HUES64 (cell line): ENCODE measurements around the gene REG4.

Source experiments
- H3K27ac ChIP-seq: 2 replicates; pipeline ENCODE4 v1.7.0; 2013; ENCODE audit warnings: low read depth, low read length, inconsistent platforms
- H3K27me3 ChIP-seq: 2 replicates; pipeline ENCODE4 v1.6.1; 2013; ENCODE audit warnings: mild to moderate bottlenecking, low read length; ENCODE audit not compliant: insufficient read depth
- H3K36me3 ChIP-seq: 2 replicates; pipeline ENCODE4 v1.6.1; 2013; ENCODE audit warnings: mild to moderate bottlenecking, low read length; ENCODE audit not compliant: insufficient read depth
- H3K4me1 ChIP-seq: 2 replicates; pipeline ENCODE4 v1.6.1; 2013; ENCODE audit warnings: mild to moderate bottlenecking, low read length, moderate library complexity; ENCODE audit not compliant: insufficient read depth
- H3K4me3 ChIP-seq: 2 replicates; pipeline ENCODE4 v1.5.1; 2013; ENCODE audit warnings: mild to moderate bottlenecking, low read length, moderate library complexity
- H3K9ac ChIP-seq: 2 replicates; pipeline ENCODE4 v1.6.1; 2013; ENCODE audit warnings: mild to moderate bottlenecking, low read depth, low read length
- H3K9me3 ChIP-seq: 2 replicates; pipeline ENCODE4 v1.6.1; 2013; ENCODE audit warnings: low read depth, low read length; ENCODE audit not compliant: insufficient read depth
- WGBS: fragments of 150-250, 120-280 bp; methylation state at CpG from one replicate; pipeline ENCODE4 v1.1.7; 2013; ENCODE audit warnings: missing lambda C conversion rate; 5-methylcytosine and 5-hydroxymethylcytosine counted together

The REG4 gene

DNA sequence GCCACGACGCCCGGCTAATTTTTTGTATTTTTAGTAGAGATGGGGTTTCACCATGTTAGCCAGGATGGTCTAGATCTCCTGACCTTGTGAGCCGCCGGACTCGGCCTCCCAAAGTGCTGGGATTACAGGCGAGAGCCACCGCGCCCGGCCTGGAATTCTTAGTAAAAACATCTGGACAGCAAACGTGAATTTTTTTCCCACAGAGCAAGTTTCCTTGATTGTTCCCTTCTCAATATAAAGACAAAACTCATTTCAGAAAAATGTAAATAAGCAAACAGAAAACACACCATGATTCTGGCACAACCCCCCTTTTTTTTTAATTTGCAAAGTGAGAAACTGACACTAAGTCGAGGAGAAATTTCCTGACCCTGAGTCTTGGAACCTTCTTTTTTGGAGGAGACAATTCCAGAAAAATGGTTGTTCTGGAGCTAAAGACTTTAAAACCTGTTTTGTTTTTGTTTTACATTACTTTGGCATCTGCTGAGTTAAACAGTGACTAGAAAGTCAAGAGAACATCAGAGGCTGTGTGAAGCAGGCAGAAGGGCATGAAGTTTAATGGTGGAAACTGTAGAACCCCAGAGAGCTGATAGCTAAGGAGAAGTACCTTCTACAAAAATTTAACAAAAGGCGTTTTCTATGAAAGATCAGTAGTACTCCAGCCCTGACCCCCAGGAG is 32.2 kb downstream of the REG4 start:
- Histone ChIP-seq H3K4me1 (peaks cover 14% of the 10 kb centered on the region; the same call in 1 of the 2 replicates), H3K9ac (no peak overlapping the region), H3K4me3 (no peak overlapping the region), H3K27me3 (no peaks in the 10 kb centered on the region), H3K36me3 (no peaks in the 10 kb centered on the region), H3K27ac (no peak overlapping the region), H3K9me3 (no peaks in the 10 kb centered on the region)
- 92% methylated on average over 13 of the region's 13 CpGs for WGBS

- Histone ChIP-seq H3K9ac (no peak overlapping the region), H3K9me3 (no peaks in the 10 kb centered on the region), H3K4me3 (no peak overlapping the region), H3K4me1 (peaks cover 20% of the 10 kb centered on the region), H3K36me3 (no peaks in the 10 kb centered on the region), H3K27me3 (no peaks in the 10 kb centered on the region), H3K27ac (no peak overlapping the region)
- WGBS, result 99% methylated on average over 4 of the region's 6 CpGs
Measured at GRCh38 chr1:119778359-119778758, 32.9 kb downstream of the REG4 start.

DNA sequence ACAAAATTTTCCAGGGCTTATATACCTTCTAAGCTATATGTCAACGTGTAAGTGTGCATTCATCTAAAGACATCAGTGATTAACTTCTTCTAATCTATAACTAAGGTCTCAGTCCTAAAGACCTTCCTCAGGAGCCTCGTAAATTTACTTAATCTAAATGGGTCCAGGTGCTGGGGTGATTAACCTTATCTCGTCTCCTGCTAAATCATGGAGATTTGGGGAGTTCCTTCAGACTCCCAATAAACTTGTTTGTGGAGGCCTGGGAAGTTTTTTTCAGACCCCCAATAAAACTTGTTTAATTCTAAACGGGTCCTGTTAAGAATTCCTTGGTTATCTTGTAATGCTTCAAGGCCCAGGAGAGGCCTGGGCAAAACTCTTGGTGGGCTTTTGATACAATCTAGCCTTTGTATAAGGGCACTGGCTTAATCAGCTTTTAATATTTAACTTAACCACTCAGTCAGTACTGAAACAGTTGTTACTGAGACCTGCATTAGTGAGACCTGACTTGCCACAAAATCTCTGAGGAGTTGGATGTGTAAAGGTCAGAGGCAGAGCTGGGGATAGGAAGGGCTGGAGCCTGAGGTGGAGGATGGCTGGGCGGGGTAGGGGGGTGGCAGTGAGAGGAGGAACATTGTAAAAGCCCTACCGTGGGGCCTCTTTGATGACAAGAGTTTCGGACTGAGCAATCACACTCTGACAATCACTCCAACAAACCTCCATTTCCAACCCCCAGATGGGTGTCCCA is 36.3 kb downstream of the REG4 start:
- WGBS, result 87% methylated on average over 7 of the region's 7 CpGs
- no peaks in the 10 kb centered on the region for H3K9me3 ChIP-seq

GRCh38 chr1:119773711-119774241 is 37.5 kb downstream of the REG4 start:
- Histone ChIP-seq H3K27me3 (no peaks in the 10 kb centered on the region), H3K9me3 (no peaks in the 10 kb centered on the region), H3K36me3 (no peaks in the 10 kb centered on the region), H3K9ac (no peak overlapping the region), H3K27ac (peak overlapping the region; percentile 48), H3K4me1 (peaks cover 24% of the 10 kb centered on the region), H3K4me3 (peak overlapping the region; percentile 6; the same call in 1 of the 2 replicates)
- 80% methylated on average over 3 of the region's 3 CpGs for WGBS

More for the DNA sequence above, 36.3 kb downstream of the REG4 start:
- Histone ChIP-seq H3K36me3 (no peaks in the 10 kb centered on the region), H3K27me3 (no peaks in the 10 kb centered on the region), H3K9ac (no peak overlapping the region), H3K27ac (no peak overlapping the region), H3K4me1 (peaks cover 24% of the 10 kb centered on the region), H3K4me3 (no peak overlapping the region)

DNA sequence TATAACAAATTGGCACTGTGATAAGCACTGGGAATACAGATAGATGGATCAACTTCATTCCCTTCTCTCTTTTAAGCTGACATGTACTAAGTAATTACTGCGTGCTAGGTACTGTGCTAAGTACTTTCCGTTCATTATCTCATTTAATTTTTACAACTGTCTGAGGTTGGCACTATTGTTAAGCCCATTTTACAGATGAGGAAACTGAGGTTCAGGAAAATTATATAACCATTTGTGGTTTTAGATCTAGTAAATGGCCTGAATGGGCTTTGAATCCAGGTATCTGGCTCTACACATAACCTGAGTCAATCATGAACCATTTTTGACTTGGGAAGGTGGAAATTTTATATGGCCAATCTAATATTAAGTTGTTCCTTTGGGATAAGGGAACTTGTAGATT is 39.0 kb downstream of the REG4 start:
- H3K4me3 ChIP-seq, result no peak overlapping the region
- H3K4me1 ChIP-seq, result peaks cover 24% of the 10 kb centered on the region
- no peaks in the 10 kb centered on the region for H3K27me3 ChIP-seq
- H3K27ac ChIP-seq, result no peak overlapping the region
- WGBS, result 91% methylated on average over 2 of the region's 2 CpGs
- no peaks in the 10 kb centered on the region for H3K36me3 ChIP-seq
- H3K9me3 ChIP-seq, result no peaks in the 10 kb centered on the region
- H3K9ac ChIP-seq, result no peak overlapping the region

- no peak overlapping the region for H3K9ac ChIP-seq
- H3K27me3 ChIP-seq, result no peaks in the 10 kb centered on the region
- H3K9me3 ChIP-seq, result no peaks in the 10 kb centered on the region
- no peaks in the 10 kb centered on the region for H3K36me3 ChIP-seq
- no peak overlapping the region for H3K4me3 ChIP-seq
- H3K27ac ChIP-seq, result no peak overlapping the region
- WGBS, result 91% methylated on average over 2 of the region's 3 CpGs
- peaks cover 24% of the 10 kb centered on the region for H3K4me1 ChIP-seq
Measured at GRCh38 chr1:119771770-119772169, 39.5 kb downstream of the REG4 start.

GRCh38 chr1:119771016-119771415 is 40.2 kb downstream of the REG4 start:
- H3K4me3 ChIP-seq, result no peak overlapping the region
- H3K9me3 ChIP-seq, result no peaks in the 10 kb centered on the region
- peaks cover 24% of the 10 kb centered on the region for H3K4me1 ChIP-seq
- no peaks in the 10 kb centered on the region for H3K27me3 ChIP-seq
- H3K27ac ChIP-seq, result no peak overlapping the region
- H3K36me3 ChIP-seq, result no peaks in the 10 kb centered on the region
- WGBS, result 66% methylated on average over 2 of the region's 2 CpGs
- H3K9ac ChIP-seq, result no peak overlapping the region

DNA sequence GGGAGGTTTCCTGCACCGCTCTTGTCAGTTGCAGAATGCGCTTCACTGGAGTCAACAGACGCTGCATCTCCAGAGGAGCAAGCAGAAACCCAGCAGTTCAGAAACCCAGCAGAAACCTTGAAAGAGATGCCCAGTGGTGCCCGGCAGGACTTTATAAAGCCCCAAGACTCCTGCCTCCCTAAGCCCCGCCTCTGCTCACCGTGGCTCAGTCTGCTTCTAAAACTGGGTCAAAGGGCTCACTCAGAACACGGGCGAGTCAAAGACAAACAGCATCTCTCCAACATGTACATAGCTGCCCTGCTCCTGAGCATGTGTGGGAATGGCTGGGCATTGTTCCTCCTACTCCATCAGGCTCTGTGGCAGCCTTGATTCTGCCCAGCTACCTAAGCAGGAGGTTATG is 42.5 kb downstream of the REG4 start, which contains the start of gene HMGCS2:
HMGCS2 (minus strand) TSS at position 128 of the 400 bp plus-strand sequence; CDS start at position 67, 61 bp downstream.
- Histone ChIP-seq H3K4me1 (peaks cover 11% of the 10 kb centered on the region), H3K36me3 (no peaks in the 10 kb centered on the region), H3K9me3 (no peaks in the 10 kb centered on the region), H3K4me3 (no peak within 1 kb of the TSS), H3K27me3 (no peaks in the 10 kb centered on the region), H3K9ac (no peak within 1 kb of the TSS), H3K27ac (no peak within 1 kb of the TSS)
- 80% methylated on average over 8 of the region's 8 CpGs for WGBS

GRCh38 chr1:119767486-119767885 is 43.8 kb downstream of the REG4 start:
- no peaks in the 10 kb centered on the region for H3K36me3 ChIP-seq
- no peak overlapping the region for H3K4me3 ChIP-seq
- no peak overlapping the region for H3K9ac ChIP-seq
- H3K27ac ChIP-seq, result no peak overlapping the region
- H3K27me3 ChIP-seq, result no peaks in the 10 kb centered on the region
- H3K9me3 ChIP-seq, result no peaks in the 10 kb centered on the region
- no peaks in the 10 kb centered on the region for H3K4me1 ChIP-seq
- WGBS, result 90% methylated on average over 2 of the region's 2 CpGs

DNA sequence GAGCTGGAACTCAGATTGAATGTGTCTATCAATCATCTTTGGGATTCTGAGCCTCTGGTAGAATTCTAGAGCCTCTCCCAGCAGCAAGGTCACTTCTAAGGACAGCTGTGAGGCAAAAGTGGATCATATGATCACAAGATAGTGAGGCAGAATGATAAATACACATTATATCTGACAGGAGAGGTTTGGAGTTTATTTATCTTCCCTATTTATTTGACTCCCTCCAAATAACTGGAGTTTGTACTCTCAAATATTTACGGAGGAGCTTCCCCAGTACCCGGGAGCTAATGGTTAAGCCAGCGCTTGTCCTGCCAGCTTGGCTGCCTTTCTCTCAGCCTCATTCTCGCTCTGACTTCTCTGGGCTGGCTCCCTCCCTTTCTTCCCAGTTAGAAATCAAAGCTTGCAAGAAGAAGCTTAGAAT is 44.9 kb downstream of the REG4 start:
- H3K9ac ChIP-seq, result no peak overlapping the region
- 95% methylated on average over 4 of the region's 4 CpGs for WGBS

GRCh38 chr1:119764220-119764619 is 47.0 kb downstream of the REG4 start:
- 87% methylated on average over 6 of the region's 6 CpGs for WGBS
- H3K4me3 ChIP-seq, result no peak overlapping the region
- H3K4me1 ChIP-seq, result no peaks in the 10 kb centered on the region
- no peak overlapping the region for H3K9ac ChIP-seq
- no peaks in the 10 kb centered on the region for H3K36me3 ChIP-seq
- H3K27me3 ChIP-seq, result no peaks in the 10 kb centered on the region
- H3K9me3 ChIP-seq, result no peaks in the 10 kb centered on the region
- H3K27ac ChIP-seq, result no peak overlapping the region

More for the DNA sequence above, 44.9 kb downstream of the REG4 start:
- no peak overlapping the region for H3K4me3 ChIP-seq
- no peaks in the 10 kb centered on the region for H3K27me3 ChIP-seq
- H3K9me3 ChIP-seq, result no peaks in the 10 kb centered on the region
- H3K4me1 ChIP-seq, result no peaks in the 10 kb centered on the region
- H3K27ac ChIP-seq, result no peak overlapping the region
- H3K36me3 ChIP-seq, result no peaks in the 10 kb centered on the region
